Astrocyte (in vitro differentiated cells and primary cell): Measurements from ENCODE around the gene PAM.

Experiments
- CTCF ChIP-seq: IDR thresholded peaks from 2 replicates; pipeline ENCODE4 v1.5.1; 2011; ENCODE audit warnings: low read depth, mild to moderate bottlenecking, inconsistent platforms, low read length, moderate library complexity; ENCODE audit not compliant: insufficient read depth
- EZH2 ChIP-seq: IDR thresholded peaks from 2 replicates; pipeline ENCODE4 v1.6.1; 2012; ENCODE audit warnings: mild to moderate bottlenecking, low read length, inconsistent platforms; ENCODE audit not compliant: insufficient read depth

- no peak for TF ChIP-seq CTCF
- no peak for TF ChIP-seq EZH2
Observed at GRCh38 chr5:102743900-102744299, 11.2 kb upstream of the PAM start.
